A549 treated with Hydrocortisone at 1 μM for 4 hours (cell line): Measurements from ENCODE around the gene CNTNAP3B. TPM values are rescaled to one million over a fixed set of nuclear protein-coding genes. Genes with fewer than 3 reads are reported as not detected.

Source experiments
- total RNA-seq: library from RNA; stranded (reverse); fragments of 200-300 nt; extraction: Qiagen RNA extraction; gene quantifications from 5 replicates; pipeline ENCODE4 v1.2.3, GENCODE V29; 2022

CNTNAP3B gene
- total RNA-seq = 14.9 to 15.8 TPM (median 15.1 TPM) in 5 replicates

GRCh38 chr9:42129073-42129729 is at the start of gene CNTNAP3B:
CNTNAP3B (minus strand) TSS chr9:42129426; CDS start chr9:42129094, 332 bp downstream.

Other genes with a start within 250 kb of the CNTNAP3B start
- gene SPATA31A6, start 54.2 kb upstream of the CNTNAP3B start, total RNA-seq = not detected in 5 replicates